Myocyte (in vitro differentiated cells): ENCODE results near the gene HAGHL. TPM values are rescaled to one million over a fixed set of nuclear protein-coding genes. Genes with fewer than 3 reads are reported as not detected.
"Not testable (repeated sequence)": the region's sequence is repeated elsewhere in the genome, so short reads cannot be mapped to it uniquely, and the experiment has no call there.

Experiments
- DNase-seq: peaks from one replicate; pipeline ENCODE4 v3.0.0-alpha.2; 2012; ENCODE audit warnings: low read depth
- microRNA counts: library from miRNA; unstranded; fragments of <30 nt; microRNA quantifications from one replicate; lab custom pipeline; 2016
- microRNA-seq: library from miRNA; unstranded; fragments of <30 nt; microRNA quantifications from one replicate; pipeline ENCODE4, GENCODE V29; 2016
- total RNA-seq: library from RNA; depleted of rRNA; stranded (reverse); fragments of >200 nt; gene quantifications from 2 replicates; pipeline ENCODE4 v1.2.3, GENCODE V29; 2014

Gene HAGHL
- total RNA-seq, 1 donor from 2014 or later = 32.6 TPM

GRCh38 chr16:767743-768235, 40.9 kb downstream of the HAGHL start:
- no peak for DNase-seq

- DNase-seq = no peak
These were observed 41.5 kb downstream of the HAGHL start for GRCh38 chr16:768428-768827.

GRCh38 chr16:769184-769784, 42.4 kb downstream of the HAGHL start:
- DNase-seq = no peak

GRCh38 chr16:769934-770333, 43.0 kb downstream of the HAGHL start:
- no peak for DNase-seq

DNA sequence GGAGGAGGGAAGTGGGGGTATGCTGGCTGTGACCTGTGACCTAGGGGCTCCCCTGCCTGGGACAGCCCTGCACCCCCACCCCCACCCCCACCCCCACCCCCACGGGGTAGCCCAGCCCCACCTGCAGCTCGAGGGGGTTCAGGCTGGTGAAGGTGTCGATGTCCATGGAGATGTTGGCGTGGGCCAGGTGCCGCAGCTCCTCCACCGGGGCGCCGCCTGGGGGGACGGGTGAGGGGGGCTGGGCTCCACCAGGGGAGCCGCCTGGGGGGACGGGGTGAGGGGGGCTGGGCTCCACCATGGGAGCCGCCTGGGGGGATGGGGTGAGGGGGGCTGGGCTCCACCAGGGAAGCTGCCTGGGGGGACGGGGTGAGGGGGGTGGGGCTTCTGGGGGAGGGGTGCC, 43.5 kb downstream of the HAGHL start:
- DNase-seq = no peak

DNA sequence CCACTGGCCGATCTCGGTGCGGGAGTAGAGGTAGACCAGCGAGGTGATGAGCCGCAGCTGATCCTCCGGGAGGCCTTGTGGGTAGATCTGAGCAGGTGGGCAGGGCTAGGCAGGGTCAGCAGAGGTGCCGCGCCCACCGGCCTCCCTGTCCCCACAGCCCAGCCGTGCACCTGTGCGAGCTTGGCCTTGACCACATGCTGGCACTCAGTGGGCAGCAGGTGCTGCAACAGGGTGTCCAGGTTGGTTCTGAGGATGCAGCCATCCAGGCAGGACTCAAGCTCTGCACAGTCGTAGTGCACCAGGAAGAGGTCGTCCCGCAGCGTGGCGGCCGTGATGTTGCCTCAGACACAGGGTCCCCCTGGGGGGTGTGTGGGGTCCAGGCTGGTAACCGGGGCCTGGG, 46.1 kb downstream of the HAGHL start:
- DNase-seq = no peak

- DNase-seq = no peak
These were observed 47.4 kb downstream of the HAGHL start for GRCh38 chr16:774086-775001.

DNA sequence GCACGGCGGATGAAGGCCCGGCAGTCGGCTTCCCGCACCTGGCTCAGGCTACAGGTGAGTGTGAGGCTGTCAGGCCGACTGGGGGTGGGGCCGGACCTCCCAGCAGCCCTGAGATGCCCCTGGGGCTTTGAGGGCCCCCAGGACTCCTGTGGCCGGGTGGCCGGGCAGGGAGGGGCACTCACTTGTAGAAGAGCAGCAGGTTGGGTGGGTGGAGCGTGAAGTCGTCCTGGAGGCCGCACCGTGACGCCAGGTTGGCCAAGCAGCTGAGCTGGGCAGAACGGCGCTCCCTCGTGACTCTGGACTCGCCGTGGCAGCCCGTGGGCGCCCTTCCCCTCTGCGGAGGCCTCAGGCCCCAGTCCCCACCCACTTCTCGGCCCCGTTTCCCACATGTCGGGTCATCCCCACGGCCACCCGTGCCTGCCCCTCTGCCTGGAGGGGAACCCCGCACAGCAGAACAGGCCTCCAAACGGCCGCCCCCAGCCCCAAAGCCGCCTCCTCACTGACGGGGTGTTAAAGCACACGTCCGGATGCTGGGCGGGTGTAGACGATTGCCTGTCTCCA, 48.4 kb downstream of the HAGHL start:
- no peak for DNase-seq

DNA sequence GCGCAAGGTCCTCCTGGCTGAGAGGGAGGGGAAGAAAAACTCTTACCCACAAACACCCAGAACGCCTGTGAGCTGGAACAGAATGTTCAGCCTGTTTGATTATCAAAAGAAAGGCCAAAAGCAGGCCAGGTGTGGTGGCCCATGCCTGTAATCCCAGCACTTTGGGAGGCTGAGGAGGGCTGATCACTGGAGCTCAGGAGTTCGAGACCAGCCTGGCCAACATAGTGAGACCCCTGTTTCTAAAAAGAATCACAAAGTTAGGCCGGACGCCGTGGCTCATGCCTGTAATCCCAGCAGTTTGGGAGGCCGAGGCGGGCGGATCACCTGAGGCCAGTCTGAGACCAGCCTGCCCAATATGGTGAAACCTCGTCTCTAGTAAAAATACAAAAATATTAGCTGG, 49.4 kb downstream of the HAGHL start:
- not testable (repeated sequence) for DNase-seq

GRCh38 chr16:776824-777223, 49.9 kb downstream of the HAGHL start:
- no peak for DNase-seq

- DNase-seq = no peak
These were observed 50.9 kb downstream of the HAGHL start for GRCh38 chr16:777826-778225.

DNA sequence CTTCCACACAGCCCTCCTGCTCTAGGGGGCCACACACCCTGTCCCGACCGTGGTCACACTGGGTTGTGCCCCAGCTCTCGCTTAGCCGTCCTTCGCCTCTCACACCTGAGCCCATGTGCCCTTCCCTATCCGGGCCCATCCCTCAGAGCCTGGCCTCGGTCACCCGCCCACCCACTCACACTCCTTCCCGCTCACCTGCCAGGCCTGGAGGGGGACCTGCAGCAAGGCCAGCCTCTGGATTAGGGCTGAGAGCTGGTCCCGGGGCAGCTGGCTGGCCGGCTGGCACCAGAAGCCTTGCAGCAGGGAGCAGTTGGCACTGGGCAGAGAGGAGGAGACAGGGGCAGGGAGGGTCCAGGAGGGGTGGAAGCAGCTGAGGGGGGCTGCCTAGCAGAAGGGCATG, 51.5 kb downstream of the HAGHL start:
- peak; percentile 37 for DNase-seq

- DNase-seq = no peak
These were observed 52.1 kb downstream of the HAGHL start for GRCh38 chr16:778909-779527.

MicroRNAs within 50 kb of the gene (microRNA counts, 767-probe panel; counts per million panel counts)
- not detected for microRNA hsa-miR-662 (lab: Ali Mortazavi, UCI)

Small RNAs within 50 kb of the gene (microRNA-seq; reads per million reads assigned to microRNA genes)
- gene MIR662 = not detected

Other genes with a start within 250 kb of the HAGHL start
- 81.8 and 141 TPM in 2 replicates for gene CAPN15, start 199.4 kb upstream of the HAGHL start, total RNA-seq
- 2.9 and 12.5 TPM in 2 replicates for gene PRR35, start 166.7 kb upstream of the HAGHL start, total RNA-seq
- 0.05 and 1.2 TPM in 2 replicates for gene NHLRC4, start 160.1 kb upstream of the HAGHL start, total RNA-seq
- gene PIGQ, start 157.1 kb upstream of the HAGHL start, total RNA-seq = 45.4 and 59.9 TPM in 2 replicates
- gene RAB40C, start 137.0 kb upstream of the HAGHL start, total RNA-seq = 17.2 and 19.1 TPM in 2 replicates
- gene WFIKKN1, start 96.1 kb upstream of the HAGHL start, total RNA-seq = 0.70 and 0.83 TPM in 2 replicates
- 83.6 and 83.7 TPM in 2 replicates for gene METTL26, start 90.8 kb upstream of the HAGHL start, total RNA-seq
- 54.5 and 61.2 TPM in 2 replicates for gene MCRIP2, start 85.3 kb upstream of the HAGHL start, total RNA-seq
- gene WDR90, start 77.7 kb upstream of the HAGHL start, total RNA-seq = 6.5 and 8.0 TPM in 2 replicates
- gene RHOT2, start 59.0 kb upstream of the HAGHL start, total RNA-seq = 70.3 and 73.9 TPM in 2 replicates
- gene RHBDL1, start 51.4 kb upstream of the HAGHL start, total RNA-seq = 1.5 and 1.6 TPM in 2 replicates
- 239 and 243 TPM in 2 replicates for gene STUB1, start 46.7 kb upstream of the HAGHL start, total RNA-seq
- 74.5 and 77.7 TPM in 2 replicates for gene JMJD8, start 42.8 kb upstream of the HAGHL start, total RNA-seq
- gene WDR24, start 36.7 kb upstream of the HAGHL start, total RNA-seq = 11.0 and 12.5 TPM in 2 replicates
- gene FBXL16, start 21.3 kb upstream of the HAGHL start, total RNA-seq = 0.21 and 0.51 TPM in 2 replicates
- 105 and 172 TPM in 2 replicates for gene METRN, start 12.0 kb upstream of the HAGHL start, total RNA-seq
- 44.0 and 71.7 TPM in 2 replicates for gene ANTKMT, start 6.0 kb upstream of the HAGHL start, total RNA-seq
- 5.9 and 6.0 TPM in 2 replicates for gene CCDC78, start 663 bp upstream of the HAGHL start, total RNA-seq
- 39.2 TPM in 2 replicates for gene CIAO3, start 13.9 kb downstream of the HAGHL start, total RNA-seq
- not detected in 2 replicates for gene MSLN, start 33.6 kb downstream of the HAGHL start, total RNA-seq
- gene RPUSD1, start 61.3 kb downstream of the HAGHL start, total RNA-seq = 31.0 and 41.3 TPM in 2 replicates
- gene CHTF18, start 61.5 kb downstream of the HAGHL start, total RNA-seq = 7.5 and 10.0 TPM in 2 replicates
- gene GNG13, start 73.6 kb downstream of the HAGHL start, total RNA-seq = not detected in 2 replicates
- 67.9 and 74.3 TPM in 2 replicates for gene LMF1, start 243.9 kb downstream of the HAGHL start, total RNA-seq